Rectal smooth muscle tissue (tissue), 1 donor: ENCODE measurements around the gene KHDRBS2.

Source experiments
- H3K27ac ChIP-seq: one replicate; pipeline ENCODE4 v1.7.0; 2013; ENCODE audit warnings: low read depth, low read length, inconsistent platforms
- H3K27me3 ChIP-seq: one replicate; pipeline ENCODE4 v1.7.0; 2013; ENCODE audit warnings: low read length; ENCODE audit not compliant: control insufficient read depth, insufficient read depth
- H3K36me3 ChIP-seq: one replicate; pipeline ENCODE4 v1.7.0; 2013; ENCODE audit warnings: low read length; ENCODE audit not compliant: control insufficient read depth, insufficient read depth
- H3K4me1 ChIP-seq: one replicate; pipeline ENCODE4 v1.7.0; 2013; ENCODE audit warnings: low read length; ENCODE audit not compliant: control insufficient read depth, insufficient read depth
- H3K4me3 ChIP-seq: one replicate; pipeline ENCODE4 v1.7.0; 2013; ENCODE audit warnings: low read length
- H3K9ac ChIP-seq: one replicate; pipeline ENCODE4 v1.7.0; 2013; ENCODE audit warnings: low read length

KHDRBS2 gene

DNA sequence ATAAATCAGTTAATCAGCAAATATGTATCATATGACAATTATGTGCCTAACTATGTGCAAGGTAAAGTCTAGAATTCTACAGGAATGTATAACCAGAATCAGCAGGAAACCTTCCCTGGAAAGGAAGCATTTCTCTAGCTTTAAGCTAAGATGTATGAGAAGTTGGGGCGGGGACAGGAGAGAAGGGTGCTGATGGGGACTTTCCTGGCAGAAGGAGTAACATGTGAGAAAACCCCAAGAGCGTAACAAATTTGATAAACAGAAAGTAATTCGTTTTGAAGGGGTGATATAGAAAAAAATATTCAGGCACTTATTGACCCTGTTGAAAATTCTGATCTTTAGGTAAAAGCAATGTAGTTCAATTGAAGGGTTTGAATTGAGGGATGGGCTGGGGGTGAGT is 226.1 kb downstream of the KHDRBS2 start:
- Histone ChIP-seq H3K9ac (no peak overlapping the region), H3K27me3 (no peaks in the 10 kb centered on the region), H3K27ac (no peak overlapping the region), H3K4me1 (no peaks in the 10 kb centered on the region), H3K36me3 (no peaks in the 10 kb centered on the region), H3K4me3 (no peak overlapping the region)

- Histone ChIP-seq H3K4me1 (no peaks in the 10 kb centered on the region), H3K27me3 (no peaks in the 10 kb centered on the region), H3K4me3 (no peak overlapping the region), H3K9ac (no peak overlapping the region), H3K27ac (no peak overlapping the region), H3K36me3 (no peaks in the 10 kb centered on the region)
These were observed 228.7 kb downstream of the KHDRBS2 start for GRCh38 chr6:62057300-62057699.

DNA sequence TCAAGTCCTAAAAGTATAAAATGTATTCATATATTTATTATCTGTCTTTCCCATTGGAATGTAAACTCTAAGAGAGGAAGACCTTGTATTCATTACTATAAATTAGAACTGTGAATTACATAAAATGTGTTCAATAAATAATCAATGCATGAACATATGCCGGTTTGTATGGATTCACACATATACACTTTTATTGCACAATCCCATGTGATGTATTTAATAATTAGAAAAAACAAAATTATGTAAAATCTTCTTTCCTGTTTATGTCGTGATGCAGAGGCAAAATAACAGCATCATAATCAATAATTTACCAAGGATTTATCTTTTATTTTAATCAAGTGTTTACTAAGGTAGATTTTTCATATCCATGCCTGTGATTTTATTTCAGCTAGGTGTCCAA is 240.5 kb downstream of the KHDRBS2 start:
- Histone ChIP-seq H3K36me3 (no peaks in the 10 kb centered on the region), H3K27ac (no peak overlapping the region), H3K4me3 (no peak overlapping the region), H3K9ac (no peak overlapping the region), H3K4me1 (no peaks in the 10 kb centered on the region), H3K27me3 (no peaks in the 10 kb centered on the region)

DNA sequence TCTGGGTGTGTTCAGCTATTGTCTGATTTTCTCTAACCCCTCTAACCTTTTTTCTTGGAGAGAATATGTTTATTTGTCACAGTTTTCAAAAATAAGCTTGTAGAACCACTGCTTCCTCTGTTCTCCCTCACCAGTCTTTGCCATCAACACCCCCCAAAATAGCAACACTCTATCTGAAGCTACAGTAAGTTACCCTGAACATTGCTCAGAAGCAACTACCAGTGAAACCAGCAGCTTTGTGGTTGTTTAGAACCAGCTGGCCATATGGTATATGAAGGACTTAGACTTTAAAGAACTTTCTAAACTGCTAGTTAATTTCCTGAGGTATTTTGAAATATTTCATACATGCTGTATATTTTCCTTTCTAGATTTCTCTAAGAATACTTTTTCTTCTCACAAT is 242.9 kb downstream of the KHDRBS2 start:
- Histone ChIP-seq H3K9ac (no peak overlapping the region), H3K27me3 (no peaks in the 10 kb centered on the region), H3K36me3 (no peaks in the 10 kb centered on the region), H3K27ac (no peak overlapping the region), H3K4me3 (no peak overlapping the region), H3K4me1 (no peaks in the 10 kb centered on the region)

DNA sequence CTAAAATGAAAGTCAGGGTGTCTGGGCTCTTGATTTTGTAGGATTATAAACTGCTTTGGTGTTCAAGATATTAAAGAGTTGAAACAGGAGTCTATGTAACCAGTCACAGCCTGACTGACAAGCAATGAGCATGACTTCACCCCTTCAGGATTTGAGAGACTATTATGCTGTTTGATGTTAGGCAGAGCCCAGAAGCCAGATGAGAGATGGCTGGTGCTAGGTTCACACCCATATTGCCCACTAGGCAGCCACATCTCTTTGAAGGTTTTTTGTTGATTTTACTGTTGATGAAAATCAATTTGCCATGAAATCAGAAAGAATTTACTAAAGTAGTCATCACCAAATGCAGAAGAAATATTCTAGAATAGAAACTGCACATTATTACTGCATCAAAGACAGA is 243.6 kb downstream of the KHDRBS2 start:
- Histone ChIP-seq H3K36me3 (no peaks in the 10 kb centered on the region), H3K4me1 (no peaks in the 10 kb centered on the region), H3K27me3 (no peaks in the 10 kb centered on the region), H3K4me3 (no peak overlapping the region), H3K27ac (no peak overlapping the region), H3K9ac (no peak overlapping the region)

- Histone ChIP-seq H3K27ac (no peak overlapping the region), H3K9ac (no peak overlapping the region), H3K4me1 (no peaks in the 10 kb centered on the region), H3K27me3 (no peaks in the 10 kb centered on the region), H3K36me3 (no peaks in the 10 kb centered on the region), H3K4me3 (no peak overlapping the region)
These were observed 246.4 kb downstream of the KHDRBS2 start for GRCh38 chr6:62039605-62040004.

GRCh38 chr6:62037445-62037844 is 248.6 kb downstream of the KHDRBS2 start:
- Histone ChIP-seq H3K9ac (no peak overlapping the region), H3K27ac (no peak overlapping the region), H3K27me3 (no peaks in the 10 kb centered on the region), H3K4me3 (no peak overlapping the region), H3K36me3 (no peaks in the 10 kb centered on the region), H3K4me1 (no peaks in the 10 kb centered on the region)

DNA sequence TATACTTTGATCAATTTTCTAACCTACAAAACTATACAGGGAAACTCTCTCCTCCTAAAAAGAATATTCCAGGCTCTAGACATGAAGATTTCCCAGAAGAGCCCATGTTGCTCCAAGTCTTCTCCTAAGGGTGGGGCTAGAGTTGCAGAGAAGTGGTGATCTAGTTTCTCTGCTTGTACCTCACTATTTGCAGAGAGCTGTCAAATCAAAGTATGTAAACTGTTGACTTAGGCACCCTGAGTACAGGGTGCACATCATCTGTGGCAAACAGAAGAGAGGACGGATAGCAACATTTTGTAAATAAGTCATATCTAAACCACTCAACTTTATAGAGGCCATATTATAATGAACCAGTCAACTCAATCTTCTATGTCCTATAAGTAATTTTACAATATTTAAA is 250.1 kb downstream of the KHDRBS2 start:
- Histone ChIP-seq H3K27ac (no peak overlapping the region), H3K4me3 (no peak overlapping the region), H3K27me3 (no peaks in the 10 kb centered on the region), H3K4me1 (no peaks in the 10 kb centered on the region), H3K9ac (no peak overlapping the region), H3K36me3 (no peaks in the 10 kb centered on the region)

GRCh38 chr6:62013719-62014118 is 272.3 kb downstream of the KHDRBS2 start:
- no peak overlapping the region for H3K4me3 ChIP-seq
- no peak overlapping the region for H3K27ac ChIP-seq
- H3K36me3 ChIP-seq = no peaks in the 10 kb centered on the region
- H3K4me1 ChIP-seq = no peaks in the 10 kb centered on the region
- no peaks in the 10 kb centered on the region for H3K27me3 ChIP-seq
- H3K9ac ChIP-seq = no peak overlapping the region

GRCh38 chr6:62009445-62009844 is 276.6 kb downstream of the KHDRBS2 start:
- Histone ChIP-seq H3K9ac (no peak overlapping the region), H3K4me1 (no peaks in the 10 kb centered on the region), H3K27me3 (no peaks in the 10 kb centered on the region), H3K4me3 (no peak overlapping the region), H3K36me3 (no peaks in the 10 kb centered on the region), H3K27ac (no peak overlapping the region)

DNA sequence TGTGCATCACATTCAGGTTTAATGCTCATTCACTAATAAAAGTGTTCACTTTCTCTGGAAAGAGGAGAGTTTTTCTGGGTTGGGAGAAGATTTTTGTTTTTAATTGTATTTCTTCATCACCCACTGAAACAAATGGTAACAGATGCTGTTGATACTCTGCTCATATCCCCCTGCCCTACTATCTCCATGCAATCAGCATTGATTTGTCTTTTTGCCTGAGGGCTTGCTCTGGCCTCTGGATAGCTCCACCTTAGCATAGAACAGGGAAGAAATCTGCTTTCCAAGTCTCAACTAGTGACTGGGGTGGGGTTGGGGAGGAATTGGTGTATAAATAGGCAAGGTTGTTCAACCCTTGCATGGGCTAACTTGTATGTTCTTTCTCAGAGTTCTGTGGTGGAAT is 296.4 kb downstream of the KHDRBS2 start:
- no peaks in the 10 kb centered on the region for H3K27me3 ChIP-seq
- no peak overlapping the region for H3K4me3 ChIP-seq
- no peaks in the 10 kb centered on the region for H3K36me3 ChIP-seq
- H3K4me1 ChIP-seq = no peaks in the 10 kb centered on the region
- no peak overlapping the region for H3K27ac ChIP-seq
- H3K9ac ChIP-seq = no peak overlapping the region

- H3K4me1 ChIP-seq = no peaks in the 10 kb centered on the region
- no peaks in the 10 kb centered on the region for H3K27me3 ChIP-seq
- H3K36me3 ChIP-seq = no peaks in the 10 kb centered on the region
- H3K27ac ChIP-seq = no peak overlapping the region
- H3K9ac ChIP-seq = no peak overlapping the region
- no peak overlapping the region for H3K4me3 ChIP-seq
These were observed 305.4 kb downstream of the KHDRBS2 start for GRCh38 chr6:61980622-61981021.

- H3K36me3 ChIP-seq = no peaks in the 10 kb centered on the region
- H3K27ac ChIP-seq = no peak overlapping the region
- no peak overlapping the region for H3K9ac ChIP-seq
- H3K4me3 ChIP-seq = no peak overlapping the region
- H3K4me1 ChIP-seq = no peaks in the 10 kb centered on the region
- no peaks in the 10 kb centered on the region for H3K27me3 ChIP-seq
These were observed 308.1 kb downstream of the KHDRBS2 start for GRCh38 chr6:61977947-61978346.

DNA sequence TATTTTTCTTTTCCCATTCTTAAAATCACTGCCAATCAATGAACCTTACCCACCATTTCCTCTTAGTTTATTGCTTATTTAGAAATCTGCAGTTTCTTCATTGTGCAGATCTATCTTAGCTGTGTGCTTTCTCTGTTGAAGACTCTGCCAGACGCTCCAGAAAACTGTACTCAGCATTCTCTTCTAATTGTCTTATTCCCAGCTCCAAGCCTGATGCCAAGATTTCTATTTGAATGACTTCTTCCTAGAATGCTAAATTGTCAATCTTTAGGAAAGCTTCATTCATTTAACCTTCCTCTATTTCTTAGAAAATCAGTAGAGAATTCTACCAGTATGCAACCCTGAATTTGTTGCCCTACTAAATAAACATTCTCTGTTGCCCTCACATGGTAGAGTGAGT is 308.9 kb downstream of the KHDRBS2 start:
- H3K27me3 ChIP-seq = no peaks in the 10 kb centered on the region
- no peak overlapping the region for H3K4me3 ChIP-seq
- H3K4me1 ChIP-seq = no peaks in the 10 kb centered on the region
- no peak overlapping the region for H3K9ac ChIP-seq
- no peak overlapping the region for H3K27ac ChIP-seq
- no peaks in the 10 kb centered on the region for H3K36me3 ChIP-seq
